Measurements from ENCODE around the gene SCAMP2.

DNA sequence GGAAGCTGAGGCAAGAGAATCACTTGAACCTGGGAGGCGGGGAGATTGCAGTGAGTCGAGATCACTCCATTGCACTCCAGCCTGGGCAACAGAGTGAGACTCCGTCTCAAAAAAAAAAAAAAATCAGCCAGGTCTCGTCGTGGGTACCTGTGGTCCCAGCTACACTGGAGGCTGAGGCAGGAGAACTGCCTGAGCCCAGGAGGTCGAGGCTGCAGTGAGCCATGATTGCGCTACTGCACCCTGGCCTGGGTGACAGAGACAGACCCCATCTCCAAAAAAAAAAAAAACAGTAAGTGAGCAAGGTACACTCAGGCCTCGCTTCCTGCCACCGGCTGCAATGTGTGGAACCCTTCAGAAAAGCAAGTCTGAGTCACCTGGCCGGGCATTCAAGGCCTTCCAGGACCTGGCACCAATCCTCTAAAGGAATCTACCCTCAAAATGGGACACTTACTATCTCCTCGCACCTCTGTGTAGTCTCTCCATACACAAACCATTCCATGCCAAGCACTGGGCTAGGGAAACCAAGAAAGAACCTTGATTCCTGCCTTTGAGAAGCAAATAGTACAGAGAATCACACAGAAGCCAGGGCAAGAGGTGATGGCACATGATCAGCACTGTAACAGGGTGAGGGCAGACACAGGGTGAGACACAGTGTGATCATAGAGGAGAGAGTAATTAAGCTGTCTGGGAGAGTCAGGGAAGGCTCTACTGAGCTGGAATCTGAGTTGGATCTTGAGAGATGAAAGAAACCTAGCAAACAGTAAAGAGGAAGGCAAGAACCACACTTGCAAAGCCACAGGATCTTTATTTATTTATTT lies 9.7 kb downstream of the SCAMP2 start:
- TF ChIP-seq POLR2AphosphoS5 (IDR thresholded peaks at IDR 0.05): no peak
- TF ChIP-seq POLR2A (IDR thresholded peaks at IDR 0.05): no peak
- no peak for TF ChIP-seq CTCF (IDR thresholded peaks at IDR 0.05 in 8 of 11, conservative IDR thresholded peaks at IDR 0.05 in 3 of 11)
